T47D (cell line): Measurements from ENCODE around the gene DSTN.
"Not testable (repeated sequence)": the region's sequence is repeated elsewhere in the genome, so short reads cannot be mapped to it uniquely, and the experiment has no call there.

ENCODE experiments used
- DNase-seq, 2 experiments: peaks; one replicate each; pipeline versions ENCODE4 v3.0.0 to v3.0.0-alpha.2; 2011 to 2012; ENCODE audit warnings: low read depth in 1 of 2, low spot score in 1 of 2
- JUND ChIP-seq: IDR thresholded peaks from 2 replicates; pipeline ENCODE4 v1.6.1; 2012; ENCODE audit warnings: low read depth
- in situ Hi-C: cut with HindIII; loops from 2 replicates; pipeline ENCODE4 v1.10.0; 2016; ENCODE audit warnings: low sequenced_read_pairs, low pct_unique_long_range_greater_than_20kb

DSTN gene

DNA sequence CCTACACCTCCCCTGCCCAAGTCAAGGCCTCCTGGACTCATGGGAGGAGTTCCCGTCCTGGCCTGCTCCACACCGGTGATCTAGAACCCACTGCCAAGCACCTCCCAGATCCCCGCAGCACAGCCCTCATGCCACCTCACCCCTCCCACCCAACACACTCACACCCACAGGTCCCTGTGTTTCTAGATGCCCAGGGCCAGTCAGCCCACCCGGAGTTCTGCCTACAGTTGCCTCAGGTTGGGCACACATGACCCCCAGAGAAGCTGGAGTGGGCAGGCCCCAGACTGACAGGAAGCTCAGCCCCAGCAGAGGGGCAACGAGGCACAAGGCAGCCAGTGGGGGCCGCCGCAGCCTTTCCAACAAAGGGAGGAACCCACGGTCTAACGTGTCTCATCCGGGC, 82.5 kb downstream of the DSTN start:
- no peak for DNase-seq
- in situ Hi-C loops: no loop called here
- TF ChIP-seq JUND: no peak

DNA sequence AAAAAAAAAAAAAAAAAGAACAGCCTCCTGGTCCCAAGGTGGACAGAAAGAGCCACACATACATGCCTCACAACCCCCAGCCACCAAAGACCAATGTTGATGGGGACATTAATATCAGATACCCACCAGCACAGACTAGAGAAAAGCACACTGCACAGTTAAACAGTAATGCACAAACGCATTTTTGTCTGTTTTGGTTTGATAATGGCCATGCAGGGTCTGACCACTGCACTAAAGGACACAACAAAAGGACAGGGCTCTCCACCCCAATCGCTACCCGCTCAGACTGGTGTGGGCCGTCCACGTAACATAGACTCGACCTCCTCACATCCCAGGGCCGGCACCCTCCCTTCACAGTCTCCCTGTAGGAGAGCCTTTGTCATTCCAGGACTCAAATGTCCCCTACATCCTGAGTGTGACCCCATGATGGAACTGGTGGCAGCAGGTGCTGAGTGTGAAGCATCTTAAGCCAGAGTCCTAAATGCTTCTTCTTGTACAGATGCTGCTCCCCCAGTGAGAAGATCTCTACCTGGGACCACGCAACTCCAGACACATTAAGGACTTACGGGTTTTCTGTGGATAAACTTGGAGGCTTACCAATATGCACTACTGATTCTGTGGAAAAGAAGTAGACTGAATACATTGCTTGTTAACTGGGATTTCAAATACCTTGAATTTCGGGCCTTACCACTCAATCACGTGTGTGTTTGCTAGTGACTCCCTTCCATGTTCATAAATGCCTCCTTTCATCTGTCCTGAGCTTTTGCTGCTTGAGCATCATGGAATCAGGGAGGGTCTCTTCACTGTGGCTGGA, 84.2 kb downstream of the DSTN start:
- TF ChIP-seq JUND: no peak
- in situ Hi-C loops: no loop called here
- no peak for DNase-seq

DNA sequence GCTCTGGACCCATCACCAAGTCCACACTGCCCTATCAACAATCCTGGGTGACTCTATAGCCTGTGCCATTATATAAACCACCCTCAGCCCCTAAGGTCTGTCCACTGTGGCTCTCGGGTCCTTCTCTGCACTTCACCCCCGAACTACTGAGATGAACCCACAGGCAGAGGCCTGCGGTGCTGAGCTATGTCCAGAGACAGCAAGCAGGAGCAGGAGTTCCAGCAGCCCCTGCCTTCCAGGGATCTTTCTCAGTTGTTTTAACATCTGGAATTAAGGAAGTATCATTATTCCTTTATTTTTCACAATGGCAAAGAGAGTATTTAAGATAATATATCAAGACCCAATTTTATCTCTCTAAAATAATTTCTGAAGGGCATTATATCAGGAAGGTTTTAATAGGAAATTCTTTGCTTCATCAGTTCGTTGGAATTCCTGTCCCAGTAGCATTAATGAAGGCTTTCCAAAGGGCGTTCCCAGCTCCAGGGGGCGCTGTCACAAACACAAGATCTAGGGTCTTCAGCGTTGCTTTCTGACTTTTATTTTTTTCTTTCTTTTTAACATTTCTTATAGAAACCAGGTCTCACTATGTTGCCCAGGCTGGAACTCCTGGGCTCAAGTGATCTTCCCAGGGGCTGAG, 84.9 kb downstream of the DSTN start:
- no peak for TF ChIP-seq JUND
- in situ Hi-C loops: no loop called here
- no peak for DNase-seq

DNA sequence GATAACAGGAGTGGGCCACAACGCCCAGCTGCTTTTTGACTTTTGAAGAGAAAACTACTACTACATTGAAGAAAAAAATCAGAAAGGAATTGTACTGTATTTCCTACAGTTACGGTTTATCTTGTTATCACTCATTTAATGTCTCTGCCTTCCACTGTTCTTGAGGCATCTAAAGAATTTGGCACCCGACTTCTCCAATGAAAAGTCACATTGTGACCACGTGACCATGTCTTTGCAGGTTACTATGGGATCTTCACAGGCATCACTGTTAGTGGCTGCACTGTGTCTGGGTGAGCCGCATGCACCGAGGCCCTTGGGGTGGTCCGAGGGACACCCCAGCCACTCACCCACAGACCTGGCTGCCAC, 85.4 kb downstream of the DSTN start:
- no peak for TF ChIP-seq JUND
- no peak for DNase-seq
- in situ Hi-C loops: no loop called here

DNA sequence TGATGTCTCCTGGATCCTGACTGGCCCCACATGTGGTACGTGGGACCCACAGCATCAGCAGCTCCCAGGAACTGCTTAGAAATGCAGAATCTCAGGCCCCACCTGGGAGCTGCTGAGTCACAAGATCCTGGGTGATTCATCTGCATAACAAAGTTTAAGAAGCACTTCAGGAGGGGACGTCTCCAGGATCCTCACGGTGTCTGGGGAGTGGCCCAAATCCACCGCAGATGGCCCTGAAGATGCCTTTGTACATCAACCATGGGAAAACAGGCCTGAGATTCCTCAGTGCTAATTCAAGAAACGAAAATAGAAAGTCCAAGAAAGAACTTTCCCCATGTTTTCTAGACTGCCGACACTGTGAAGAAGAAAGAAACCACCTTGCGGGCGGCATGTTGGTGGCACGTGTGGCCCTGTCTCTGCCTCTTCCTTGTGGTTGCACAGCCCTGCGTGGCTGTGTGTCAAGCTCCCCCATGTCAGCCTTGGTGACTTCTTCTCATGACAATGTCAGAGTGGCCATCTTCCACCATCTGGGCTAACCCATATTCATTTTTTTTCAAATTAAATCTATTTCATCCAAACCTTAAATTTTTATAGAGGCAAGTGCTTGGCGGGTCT, 86.1 kb downstream of the DSTN start:
- in situ Hi-C loops: no loop called here
- TF ChIP-seq JUND: no peak
- DNase-seq: no peak

DNA sequence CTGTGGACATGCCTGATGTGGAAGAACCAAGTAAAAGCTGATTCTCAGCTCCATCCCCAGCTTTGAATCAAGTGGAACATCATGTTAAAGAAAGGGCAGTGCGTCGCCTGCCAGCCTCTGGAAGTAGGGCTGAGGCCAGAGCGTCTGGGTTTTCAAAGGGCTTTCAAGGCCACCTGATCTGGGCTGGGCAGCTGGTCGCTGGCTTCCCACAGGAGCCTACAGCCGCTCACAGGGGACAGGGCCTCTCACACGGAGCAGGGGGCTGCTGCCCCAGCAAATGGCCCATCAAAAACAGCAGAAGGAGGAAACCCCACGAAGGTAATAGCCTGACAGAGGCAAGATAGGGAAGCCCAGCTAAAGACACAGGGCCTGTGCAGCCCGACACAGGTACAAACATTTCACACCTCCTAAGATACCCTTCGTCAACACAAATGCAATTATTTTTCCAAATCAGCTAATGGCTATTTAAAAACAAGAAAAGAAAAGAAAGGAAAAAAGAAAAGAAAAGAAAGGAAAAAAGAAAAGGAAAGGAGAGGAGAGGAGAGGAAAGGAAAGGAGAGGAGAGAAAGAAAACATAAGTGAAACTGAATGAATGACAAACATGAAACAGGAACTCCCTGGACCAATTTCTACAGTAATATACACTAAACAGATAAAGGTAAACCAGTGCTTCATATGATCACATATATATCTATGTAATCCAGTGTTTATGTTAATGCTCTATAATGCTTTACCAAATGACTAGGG, 87.4 kb downstream of the DSTN start:
- in situ Hi-C loops: no loop called here
- no peak for DNase-seq
- no peak for TF ChIP-seq JUND

DNA sequence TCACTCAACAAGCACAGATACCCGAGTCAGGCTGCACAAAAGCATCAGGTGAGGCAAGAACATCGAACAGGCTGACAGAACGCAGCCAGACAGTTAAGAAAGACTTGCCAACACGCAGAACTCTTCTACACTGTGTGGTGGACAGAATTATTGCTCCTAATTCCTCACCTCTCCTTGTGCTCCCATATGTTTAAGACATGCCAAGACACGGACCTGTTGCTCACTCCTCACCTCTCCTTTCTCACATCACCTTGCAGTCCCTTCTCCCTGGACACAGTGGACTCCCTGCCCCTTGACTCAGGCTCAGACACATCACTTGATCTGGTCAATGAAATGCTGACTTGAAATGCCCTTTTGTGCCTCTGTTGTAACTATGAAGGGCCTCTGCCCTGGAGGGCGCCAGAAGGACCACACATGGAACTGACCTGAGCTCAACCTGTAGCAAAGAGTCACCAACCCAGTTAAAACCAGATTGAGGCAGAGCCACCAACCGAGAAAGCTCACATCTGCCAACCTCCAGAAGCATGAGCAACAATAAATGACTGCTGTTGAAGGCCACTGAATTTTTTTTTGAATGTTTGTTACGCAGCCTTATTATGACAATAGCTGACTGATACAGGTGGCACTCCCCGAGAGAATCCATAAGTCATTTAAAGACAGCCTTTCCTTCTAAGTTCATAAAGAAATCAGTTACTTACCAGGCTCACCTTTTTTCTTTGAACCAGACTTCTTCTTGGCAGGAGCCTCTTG, 88.2 kb downstream of the DSTN start:
- TF ChIP-seq JUND: no peak
- DNase-seq: no peak
- in situ Hi-C loops: no loop called here

DNA sequence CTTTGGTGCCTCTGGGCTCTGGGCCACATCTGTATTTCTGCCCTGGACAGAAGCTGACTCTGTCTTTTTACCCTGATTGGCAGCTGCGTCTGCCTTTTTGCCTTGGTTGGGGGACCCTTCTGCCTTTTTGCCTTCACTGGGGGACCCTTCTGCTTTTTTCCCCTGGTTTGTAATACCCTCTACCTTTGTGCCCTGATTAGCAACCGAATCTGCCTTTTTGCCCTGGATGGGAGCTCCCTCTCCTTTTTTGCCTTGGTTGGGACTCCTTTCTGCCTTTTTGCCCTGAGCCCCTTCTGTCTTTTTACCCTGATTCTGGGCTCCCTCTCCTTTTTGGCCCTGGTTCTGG, 88.7 kb downstream of the DSTN start:
- DNase-seq: no peak
- no peak for TF ChIP-seq JUND
- in situ Hi-C loops: no loop called here

DNA sequence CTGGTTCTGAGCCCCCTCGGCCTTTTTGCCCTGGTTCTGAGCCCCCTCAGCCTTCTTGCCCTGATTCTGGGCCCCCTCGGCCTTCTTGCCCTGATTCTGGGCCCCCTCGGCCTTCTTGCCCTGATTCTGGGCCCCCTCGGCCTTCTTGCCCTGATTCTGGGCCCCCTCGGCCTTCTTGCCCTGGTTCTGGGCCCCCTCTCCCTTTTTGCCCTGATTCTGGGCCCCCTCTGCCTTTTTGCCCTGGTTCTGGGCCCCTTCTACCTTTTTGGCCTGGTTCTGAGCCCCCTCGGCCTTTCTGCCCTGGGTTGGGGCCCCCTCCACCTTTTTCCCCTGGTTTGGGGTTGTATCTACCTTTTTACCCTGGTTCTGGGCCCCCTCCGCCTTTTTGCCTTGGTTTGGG, 89.5 kb downstream of the DSTN start:
- DNase-seq, in situ Hi-C loops: not testable (repeated sequence)
